HepG2 (cell line): Measurements from ENCODE around the gene RIPK3. TPM values are rescaled to one million over a fixed set of nuclear protein-coding genes. Genes with fewer than 3 reads are reported as not detected.
A peak's percentile ranks its signal among the peaks of the same experiment; 100 is the strongest.

ENCODE experiments used
- ELF1 ChIP-seq: sonication (generic); formaldehyde crosslinking; IDR thresholded peaks from 2 replicates; pipeline ENCODE4 v1.4.0; 2020; ENCODE audit warnings: missing genetic modification reagents
- KDM5B ChIP-seq: sonication (generic); formaldehyde crosslinking; IDR thresholded peaks from 2 replicates; pipeline ENCODE4 v1.4.0; 2020; ENCODE audit warnings: missing genetic modification reagents, mild to moderate bottlenecking, borderline replicate concordance
- NPAS2 ChIP-seq: sonication (generic); formaldehyde crosslinking; IDR thresholded peaks from 2 replicates; pipeline ENCODE4 v1.8.0; 2022; ENCODE audit warnings: mild to moderate bottlenecking, missing genetic modification reagents, borderline replicate concordance
- RBM22 ChIP-seq: fragments of 200-400 bp; formaldehyde crosslinking; optimal IDR thresholded peaks from 2 replicates; pipeline ENCODE3; 2017; ENCODE audit warnings: mild to moderate bottlenecking, low read length, moderate library complexity
- RELA ChIP-seq: sonication (generic); formaldehyde crosslinking; IDR thresholded peaks from 2 replicates; pipeline ENCODE4 v1.4.0; 2020; ENCODE audit warnings: missing genetic modification reagents
- SMAD9 ChIP-seq: sonication (generic); formaldehyde crosslinking; IDR thresholded peaks from 2 replicates; pipeline ENCODE4 v1.5.1; 2020; ENCODE audit warnings: mild to moderate bottlenecking, missing genetic modification reagents
- TAF15 ChIP-seq: fragments of 200-400 bp; formaldehyde crosslinking; IDR thresholded peaks from one replicate; pipeline ENCODE4 v1.6.1; 2018; ENCODE audit warnings: mild to moderate bottlenecking, low read depth, low read length; ENCODE audit not compliant: poor library complexity, severe bottlenecking
- YY1 ChIP-seq: IDR thresholded peaks from 2 replicates; pipeline ENCODE4 v1.6.1; 2011; ENCODE audit warnings: low read length, low read depth, moderate library complexity, mild to moderate bottlenecking; ENCODE audit not compliant: insufficient read depth, insufficient replicate concordance
- ZNF678 ChIP-seq: sonication (generic); formaldehyde crosslinking; IDR thresholded peaks from 2 replicates; pipeline ENCODE4 v1.4.0; 2020; ENCODE audit warnings: mild to moderate bottlenecking, missing genetic modification reagents
- ZNF772 ChIP-seq: sonication (generic); formaldehyde crosslinking; IDR thresholded peaks from 2 replicates; pipeline ENCODE4 v1.5.0; 2020; ENCODE audit warnings: mild to moderate bottlenecking, missing genetic modification reagents
- polyA plus RNA-seq, 8 experiments: library from polyadenylated mRNA; depleted of rRNA in 3 of 8; stranded (reverse) in 7 of 8; unstranded in 1 of 8; fragments of >200 nt; fragmentation: Illumina TruSeq in 4 of 8; extraction: Trizol in 4 of 8; gene quantifications; 2 replicates each; pipeline versions ENCODE4 v1.2.1 to v1.2.3, GENCODE V29; 2011 to 2016; ENCODE audit warnings: low read depth in 4 of 8, missing spikeins in 1 of 8, mixed read lengths in 1 of 8; ENCODE audit not compliant: insufficient read depth in 1 of 8
- total RNA-seq, 5 experiments: library from RNA; depleted of rRNA; stranded (reverse); fragments of >200 nt; fragmentation: Illumina TruSeq; extraction: Trizol; gene quantifications; 2 replicates each; pipeline ENCODE4 v1.2.3, GENCODE V29; 2016; ENCODE audit warnings: low read depth in 1 of 5
- TF ChIP-seq, protein P1 (sequence below): IDR thresholded peaks from 2 replicates; pipeline ENCODE4 v1.6.1; 2016
- TF ChIP-seq, protein P2 (sequence below): IDR thresholded peaks from 2 replicates; pipeline ENCODE4 v1.6.1; 2016; ENCODE audit warnings: mild to moderate bottlenecking, missing biosample characterization, missing genetic modification reagents
- TF ChIP-seq, protein P3 (sequence below): sonication (generic); formaldehyde crosslinking; IDR thresholded peaks from 2 replicates; pipeline ENCODE4 v1.5.0; 2020; ENCODE audit warnings: missing genetic modification reagents
- TF ChIP-seq, protein P4 (sequence below): sonication (generic); formaldehyde crosslinking; IDR thresholded peaks from 2 replicates; pipeline ENCODE4 v1.4.0; 2020; ENCODE audit warnings: missing genetic modification reagents
- TF ChIP-seq, protein P5 (sequence below): sonication (generic); formaldehyde crosslinking; IDR thresholded peaks from 2 replicates; pipeline ENCODE4 v1.4.0; 2020; ENCODE audit warnings: missing genetic modification reagents

The RIPK3 gene
- total and polyA plus RNA-seq, 2 of the 13 experiments (the other 11 are each of a cell fraction or from before 2014, with no cell fraction given) = not detected

DNA sequence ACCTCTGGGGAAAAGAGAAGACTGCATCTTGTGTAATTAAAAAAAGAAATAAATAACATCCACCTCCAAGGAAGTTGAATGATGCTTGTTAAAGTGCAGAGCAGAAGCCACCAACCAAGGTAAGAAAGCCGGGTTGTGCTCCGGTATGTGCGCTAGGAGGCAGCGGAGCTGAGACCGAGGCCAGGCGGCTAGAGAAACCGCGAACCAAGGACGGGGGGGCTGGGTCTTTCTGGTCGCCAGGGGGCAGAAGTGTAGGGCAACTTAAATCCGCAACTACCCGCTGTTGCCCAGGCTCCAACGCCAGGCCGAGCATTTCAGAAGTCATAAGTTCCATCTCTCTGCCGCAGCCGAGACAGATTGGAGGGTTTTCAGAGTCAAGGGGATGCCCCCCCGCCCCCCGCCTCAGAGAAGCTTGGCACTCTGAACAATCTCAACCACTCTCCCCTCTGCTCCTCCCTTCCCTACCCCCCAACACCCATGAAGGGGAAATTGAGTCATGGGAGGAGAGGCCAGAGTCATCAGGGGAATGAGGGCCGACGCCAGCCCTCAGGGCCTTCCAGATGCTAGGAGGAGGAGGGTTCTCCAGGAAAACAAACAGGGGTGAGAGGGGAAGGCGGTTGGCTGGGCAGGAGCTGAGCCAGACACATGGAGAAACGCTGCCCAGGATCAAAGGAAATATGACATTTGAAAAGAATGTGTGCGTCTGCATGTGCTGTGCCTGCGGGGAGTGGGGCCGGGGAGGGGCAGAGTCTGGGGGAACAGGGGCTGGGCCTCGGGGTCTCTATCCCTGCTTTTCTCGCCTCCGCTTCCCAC is 26.0 kb upstream of the RIPK3 start (continued):
- TF ChIP-seq RBM22 (no peak), KDM5B (CRISPR knock-in tag) (peak; percentile 90; the same call in 1 of the 2 replicates), TAF15 (peak; percentile 68), ELF1 (CRISPR knock-in tag) (peak; percentile 62), RELA (CRISPR knock-in tag) (0 out of 2 replicates have a peak, but pooled peaks have one; percentile 73), NPAS2 (CRISPR knock-in tag) (no peak), SMAD9 (CRISPR knock-in tag) (peak; percentile 93; the same call in 1 of the 2 replicates), ZNF678 (CRISPR knock-in tag) (peak; percentile 40; the same call in 1 of the 2 replicates), YY1 (peak; percentile 85), ZNF772 (peak; percentile 72; the same call in 1 of the 2 replicates)
- TF ChIP-seq, protein P1, sequence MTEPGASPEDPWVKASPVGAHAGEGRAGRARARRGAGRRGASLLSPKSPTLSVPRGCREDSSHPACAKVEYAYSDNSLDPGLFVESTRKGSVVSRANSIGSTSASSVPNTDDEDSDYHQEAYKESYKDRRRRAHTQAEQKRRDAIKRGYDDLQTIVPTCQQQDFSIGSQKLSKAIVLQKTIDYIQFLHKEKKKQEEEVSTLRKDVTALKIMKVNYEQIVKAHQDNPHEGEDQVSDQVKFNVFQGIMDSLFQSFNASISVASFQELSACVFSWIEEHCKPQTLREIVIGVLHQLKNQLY (CRISPR knock-in tag) = peak; percentile 71; the same call in 1 of the 2 replicates
- TF ChIP-seq, protein P2, sequence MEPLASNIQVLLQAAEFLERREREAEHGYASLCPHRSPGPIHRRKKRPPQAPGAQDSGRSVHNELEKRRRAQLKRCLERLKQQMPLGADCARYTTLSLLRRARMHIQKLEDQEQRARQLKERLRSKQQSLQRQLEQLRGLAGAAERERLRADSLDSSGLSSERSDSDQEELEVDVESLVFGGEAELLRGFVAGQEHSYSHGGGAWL (CRISPR knock-in tag) = peak; percentile 78
- TF ChIP-seq, protein P3, sequence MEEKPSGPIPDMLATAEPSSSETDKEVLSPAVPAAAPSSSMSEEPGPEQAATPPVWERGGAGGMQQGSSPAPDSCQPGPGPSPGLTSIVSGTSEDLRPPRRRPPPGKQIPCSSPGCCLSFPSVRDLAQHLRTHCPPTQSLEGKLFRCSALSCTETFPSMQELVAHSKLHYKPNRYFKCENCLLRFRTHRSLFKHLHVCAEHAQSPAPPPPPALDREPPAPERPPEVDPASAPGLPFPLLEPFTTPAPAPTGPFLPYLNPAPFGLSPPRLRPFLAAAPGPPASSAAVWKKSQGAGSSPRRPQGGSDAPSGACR (CRISPR knock-in tag) = peak; percentile 82; the same call in 1 of the 2 replicates
- TF ChIP-seq, protein P4, sequence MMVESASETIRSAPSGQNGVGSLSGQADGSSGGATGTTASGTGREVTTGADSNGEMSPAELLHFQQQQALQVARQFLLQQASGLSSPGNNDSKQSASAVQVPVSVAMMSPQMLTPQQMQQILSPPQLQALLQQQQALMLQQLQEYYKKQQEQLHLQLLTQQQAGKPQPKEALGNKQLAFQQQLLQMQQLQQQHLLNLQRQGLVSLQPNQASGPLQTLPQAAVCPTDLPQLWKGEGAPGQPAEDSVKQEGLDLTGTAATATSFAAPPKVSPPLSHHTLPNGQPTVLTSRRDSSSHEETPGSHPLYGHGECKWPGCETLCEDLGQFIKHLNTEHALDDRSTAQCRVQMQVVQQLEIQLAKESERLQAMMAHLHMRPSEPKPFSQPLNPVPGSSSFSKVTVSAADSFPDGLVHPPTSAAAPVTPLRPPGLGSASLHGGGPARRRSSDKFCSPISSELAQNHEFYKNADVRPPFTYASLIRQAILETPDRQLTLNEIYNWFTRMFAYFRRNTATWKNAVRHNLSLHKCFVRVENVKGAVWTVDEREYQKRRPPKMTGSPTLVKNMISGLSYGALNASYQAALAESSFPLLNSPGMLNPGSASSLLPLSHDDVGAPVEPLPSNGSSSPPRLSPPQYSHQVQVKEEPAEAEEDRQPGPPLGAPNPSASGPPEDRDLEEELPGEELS (CRISPR knock-in tag) = peak; percentile 63; the same call in 1 of the 2 replicates
- TF ChIP-seq, protein P5, sequence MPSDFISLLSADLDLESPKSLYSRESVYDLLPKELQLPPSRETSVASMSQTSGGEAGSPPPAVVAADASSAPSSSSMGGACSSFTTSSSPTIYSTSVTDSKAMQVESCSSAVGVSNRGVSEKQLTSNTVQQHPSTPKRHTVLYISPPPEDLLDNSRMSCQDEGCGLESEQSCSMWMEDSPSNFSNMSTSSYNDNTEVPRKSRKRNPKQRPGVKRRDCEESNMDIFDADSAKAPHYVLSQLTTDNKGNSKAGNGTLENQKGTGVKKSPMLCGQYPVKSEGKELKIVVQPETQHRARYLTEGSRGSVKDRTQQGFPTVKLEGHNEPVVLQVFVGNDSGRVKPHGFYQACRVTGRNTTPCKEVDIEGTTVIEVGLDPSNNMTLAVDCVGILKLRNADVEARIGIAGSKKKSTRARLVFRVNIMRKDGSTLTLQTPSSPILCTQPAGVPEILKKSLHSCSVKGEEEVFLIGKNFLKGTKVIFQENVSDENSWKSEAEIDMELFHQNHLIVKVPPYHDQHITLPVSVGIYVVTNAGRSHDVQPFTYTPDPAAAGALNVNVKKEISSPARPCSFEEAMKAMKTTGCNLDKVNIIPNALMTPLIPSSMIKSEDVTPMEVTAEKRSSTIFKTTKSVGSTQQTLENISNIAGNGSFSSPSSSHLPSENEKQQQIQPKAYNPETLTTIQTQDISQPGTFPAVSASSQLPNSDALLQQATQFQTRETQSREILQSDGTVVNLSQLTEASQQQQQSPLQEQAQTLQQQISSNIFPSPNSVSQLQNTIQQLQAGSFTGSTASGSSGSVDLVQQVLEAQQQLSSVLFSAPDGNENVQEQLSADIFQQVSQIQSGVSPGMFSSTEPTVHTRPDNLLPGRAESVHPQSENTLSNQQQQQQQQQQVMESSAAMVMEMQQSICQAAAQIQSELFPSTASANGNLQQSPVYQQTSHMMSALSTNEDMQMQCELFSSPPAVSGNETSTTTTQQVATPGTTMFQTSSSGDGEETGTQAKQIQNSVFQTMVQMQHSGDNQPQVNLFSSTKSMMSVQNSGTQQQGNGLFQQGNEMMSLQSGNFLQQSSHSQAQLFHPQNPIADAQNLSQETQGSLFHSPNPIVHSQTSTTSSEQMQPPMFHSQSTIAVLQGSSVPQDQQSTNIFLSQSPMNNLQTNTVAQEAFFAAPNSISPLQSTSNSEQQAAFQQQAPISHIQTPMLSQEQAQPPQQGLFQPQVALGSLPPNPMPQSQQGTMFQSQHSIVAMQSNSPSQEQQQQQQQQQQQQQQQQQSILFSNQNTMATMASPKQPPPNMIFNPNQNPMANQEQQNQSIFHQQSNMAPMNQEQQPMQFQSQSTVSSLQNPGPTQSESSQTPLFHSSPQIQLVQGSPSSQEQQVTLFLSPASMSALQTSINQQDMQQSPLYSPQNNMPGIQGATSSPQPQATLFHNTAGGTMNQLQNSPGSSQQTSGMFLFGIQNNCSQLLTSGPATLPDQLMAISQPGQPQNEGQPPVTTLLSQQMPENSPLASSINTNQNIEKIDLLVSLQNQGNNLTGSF (CRISPR knock-in tag) = 0 out of 2 replicates have a peak, but pooled peaks have one; percentile 60
- TF ChIP-seq, all 625 proteins: peak for 347
